ENCODE results near the gene OR10T2. TPM values are rescaled to one million over a fixed set of nuclear protein-coding genes. Genes with fewer than 3 reads are reported as not detected.

OR10T2 gene
- total and polyA plus RNA-seq, 2 of the 4 experiments (the other 2 are of a cell fraction) = not detected

DNA sequence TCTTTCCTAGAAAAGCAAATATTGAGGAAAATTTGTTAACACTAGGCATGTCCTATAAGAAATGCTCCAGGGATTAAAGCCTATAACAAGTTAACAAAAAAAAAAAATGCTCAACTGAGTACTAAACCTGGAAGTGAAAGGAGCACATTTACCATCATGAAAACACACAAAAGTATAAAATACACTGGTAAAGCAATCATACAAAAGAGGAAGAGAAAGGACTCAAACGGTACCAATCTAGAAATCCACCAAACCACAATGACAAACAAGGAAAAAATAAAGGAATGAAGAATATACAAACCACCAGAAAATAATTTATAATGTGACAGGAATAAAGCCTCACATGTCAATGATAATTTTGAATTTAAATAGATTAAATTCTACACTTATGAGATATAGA lies 24.4 kb downstream of the OR10T2 start:
- Histone ChIP-seq H3K56ac (ENCODE audit: extremely low read depth, insufficient read depth, low read length) (no peak overlapping the region), H3K14ac (replicated peaks; ENCODE audit: low read depth, low read length) (no peak overlapping the region), H4K5ac (ENCODE audit: low read depth, low read length) (no peak overlapping the region), H3K27me3 (ENCODE audit: control insufficient read depth, insufficient read depth, low read length) (no peaks in the 10 kb centered on the region), H2AFZ (replicated peaks; ENCODE audit: low read length, poor library complexity) (no peak overlapping the region), H3K18ac (ENCODE audit: low read depth, low read length) (no peak overlapping the region), H3K9me1 (ENCODE audit: insufficient read depth, low read length) (no peaks in the 10 kb centered on the region), H3K27ac (ENCODE audit: insufficient read depth, low read length) (no peak overlapping the region), H3K4me3 (ENCODE audit: insufficient read depth, low read depth, low read length) (no peak overlapping the region), H3K4me2 (ENCODE audit: low read depth, low read length) (no peak overlapping the region), H4K8ac (ENCODE audit: low read depth in 2 of 2, low read length in 2 of 2) (no peak overlapping the region), H2BK15ac (ENCODE audit: low read depth, low read length) (no peak overlapping the region), H4K20me1 (ENCODE audit: insufficient read depth, low read length) (no peaks in the 10 kb centered on the region), H3K36me3 (ENCODE audit: control insufficient read depth, insufficient read depth, low read length) (no peaks in the 10 kb centered on the region), H2AK5ac (ENCODE audit: low read depth, low read length) (no peak overlapping the region), H2AK9ac (replicated peaks; ENCODE audit: low read depth, low read length, poor library complexity) (no peak overlapping the region), H2BK120ac (ENCODE audit: low read depth, low read length) (no peak overlapping the region), H3K4me1 (ENCODE audit: control insufficient read depth, insufficient read depth, low read length) (no peaks in the 10 kb centered on the region), H2BK20ac (ENCODE audit: low read depth, low read length) (no peak overlapping the region), H2BK5ac (ENCODE audit: low read depth, low read length, poor library complexity, severe bottlenecking) (no peak overlapping the region), H3K9ac (ENCODE audit: low read depth, low read length) (no peak overlapping the region), H3K23ac (ENCODE audit: low read depth, low read length) (no peak overlapping the region), H3K4ac (ENCODE audit: low read depth, low read length) (no peak overlapping the region), H4K91ac (ENCODE audit: insufficient read depth, low read depth, low read length) (no peak overlapping the region), H3K79me1 (ENCODE audit: low read depth in 1 of 2, low read length in 2 of 2) (no peaks in the 10 kb centered on the region), H3K9me3 (ENCODE audit: control insufficient read depth, insufficient read depth, low read length) (peaks cover 5% of the 10 kb centered on the region; the same call in 1 of the 2 replicates)
- ChIA-PET POLR2A (ENCODE audit: unreplicated experiment) (no interaction called here), CTCF (no interaction called here)
- no peak for ATAC-seq (ENCODE audit: low read depth)
- no TSS peak for BruUV-seq (replicated peaks)
- in situ Hi-C loops (cut with MboI; ENCODE audit: low sequenced_read_pairs) (no loop called here), intact Hi-C loops (cut with micrococcal nuclease) (no loop called here), dilution Hi-C loops (cut with HindIII; ENCODE audit: low sequenced_read_pairs, unreplicated experiment) (no loop called here)
- no CpG with 5 or more reads among the region's 1 CpG for WGBS, 2 experiments (ENCODE audit: extremely low coverage in 2 of 2, insufficient read length in 1 of 2)
- TF ChIP-seq RAD21 (IDR thresholded peaks at IDR 0.05; ENCODE audit: low read length) = no peak
- no peak for TF ChIP-seq MXI1 (IDR thresholded peaks at IDR 0.05; ENCODE audit: borderline replicate concordance, low read depth, low read length)
- no peak for TF ChIP-seq CHD1 (IDR thresholded peaks at IDR 0.05; ENCODE audit: low read depth, low read length)
- no peak for TF ChIP-seq MAFK (IDR thresholded peaks at IDR 0.05; ENCODE audit: low read depth, low read length)
- TF ChIP-seq FOS (IDR thresholded peaks at IDR 0.05; ENCODE audit: low read depth, low read length) = no peak
- no peak for TF ChIP-seq MAZ (IDR thresholded peaks at IDR 0.05; ENCODE audit: borderline replicate concordance, low read depth, low read length)
- no peak for TF ChIP-seq NFE2L2 (IDR thresholded peaks at IDR 0.05; ENCODE audit: low read depth, low read length)
- no peak for TF ChIP-seq RCOR1 (IDR thresholded peaks at IDR 0.05; ENCODE audit: insufficient replicate concordance, low read length)
- TF ChIP-seq BHLHE40 (IDR thresholded peaks at IDR 0.05; ENCODE audit: low read depth, low read length) = no peak
- TF ChIP-seq, protein P1, sequence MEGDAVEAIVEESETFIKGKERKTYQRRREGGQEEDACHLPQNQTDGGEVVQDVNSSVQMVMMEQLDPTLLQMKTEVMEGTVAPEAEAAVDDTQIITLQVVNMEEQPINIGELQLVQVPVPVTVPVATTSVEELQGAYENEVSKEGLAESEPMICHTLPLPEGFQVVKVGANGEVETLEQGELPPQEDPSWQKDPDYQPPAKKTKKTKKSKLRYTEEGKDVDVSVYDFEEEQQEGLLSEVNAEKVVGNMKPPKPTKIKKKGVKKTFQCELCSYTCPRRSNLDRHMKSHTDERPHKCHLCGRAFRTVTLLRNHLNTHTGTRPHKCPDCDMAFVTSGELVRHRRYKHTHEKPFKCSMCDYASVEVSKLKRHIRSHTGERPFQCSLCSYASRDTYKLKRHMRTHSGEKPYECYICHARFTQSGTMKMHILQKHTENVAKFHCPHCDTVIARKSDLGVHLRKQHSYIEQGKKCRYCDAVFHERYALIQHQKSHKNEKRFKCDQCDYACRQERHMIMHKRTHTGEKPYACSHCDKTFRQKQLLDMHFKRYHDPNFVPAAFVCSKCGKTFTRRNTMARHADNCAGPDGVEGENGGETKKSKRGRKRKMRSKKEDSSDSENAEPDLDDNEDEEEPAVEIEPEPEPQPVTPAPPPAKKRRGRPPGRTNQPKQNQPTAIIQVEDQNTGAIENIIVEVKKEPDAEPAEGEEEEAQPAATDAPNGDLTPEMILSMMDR (conservative IDR thresholded peaks at IDR 0.05; ENCODE audit: low read depth, low read length) = no peak
- no peak for DNase-seq

Measured in IMR-90 (cell line).